Tibial nerve (tissue), 4 donors: ENCODE measurements around the gene ARHGEF16. TPM values are rescaled to one million over a fixed set of nuclear protein-coding genes. Genes with fewer than 3 reads are reported as not detected.

Experiments used
- DNase-seq, 2 donors: peaks; one replicate each; pipeline ENCODE4 v3.0.0-alpha.2; 2019; ENCODE audit warnings: low spot score in 2 of 2
- H3K27ac ChIP-seq, 4 donors: fragments of 200-600 bp; sonication (generic) in 3 of 4; one replicate each; pipeline ENCODE4 v1.5.1; 2017 to 2019; ENCODE audit warnings: mild to moderate bottlenecking in 1 of 4
- H3K27me3 ChIP-seq, 2 donors: fragments of 200-600 bp; sonication (generic) in 1 of 2; one replicate each; pipeline versions ENCODE4 v1.5.1 to v1.6.0; 2017 to 2019
- H3K36me3 ChIP-seq, 3 donors: fragments of 200-600 bp; sonication (generic); one replicate each; pipeline ENCODE4 v1.5.1; 2018 to 2019
- H3K4me1 ChIP-seq, 4 donors: fragments of 200-600 bp; sonication (generic) in 3 of 4; one replicate each; pipeline ENCODE4 v1.5.1; 2017 to 2019
- H3K4me3 ChIP-seq, 4 donors: fragments of 200-600 bp; sonication (generic) in 3 of 4; one replicate each; pipeline ENCODE4 v1.5.1; 2017 to 2019; ENCODE audit warnings: mild to moderate bottlenecking in 1 of 4, moderate library complexity in 1 of 4
- H3K9me3 ChIP-seq, 4 donors: fragments of 200-600 bp; sonication (generic) in 3 of 4; one replicate each; pipeline ENCODE4 v1.5.1; 2017 to 2019
- EP300 ChIP-seq, 2 donors: sonication (generic); formaldehyde crosslinking; IDR thresholded peaks; one replicate each; pipeline ENCODE4 v1.6.1; 2017; ENCODE audit warnings: antibody characterized with exemption in 2 of 2, mild to moderate bottlenecking in 1 of 2
- POLR2A ChIP-seq, 2 donors: fragments of 450-650 bp; IDR thresholded peaks; one replicate each; pipeline ENCODE4 v1.6.1; 2017; ENCODE audit warnings: antibody characterized with exemption in 2 of 2, mild to moderate bottlenecking in 2 of 2, moderate library complexity in 2 of 2
- WGBS, 2 donors: methylation state at CpG; one replicate each; pipeline ENCODE4 v1.1.5; 2018; 5-methylcytosine and 5-hydroxymethylcytosine counted together
- total RNA-seq, 4 donors: library from RNA; depleted of rRNA; stranded (reverse); fragments of >200 nt; gene quantifications; one replicate each; pipeline ENCODE4 v1.1.0, GENCODE V29; 2016
- TF ChIP-seq, protein P1 (sequence below), 5 experiments: fragments of 200-600 bp in 3 of 5; fragments of 450-650 bp in 2 of 5; sonication (generic) in 3 of 5; IDR thresholded peaks; one replicate each; pipeline ENCODE4 v1.5.1; 2016 to 2019; ENCODE audit warnings: antibody characterized with exemption in 5 of 5, mild to moderate bottlenecking in 3 of 5, moderate library complexity in 2 of 5

Gene ARHGEF16
- total RNA-seq, 4 donors from 2014 or later: 10.0 to 19.2 (median 17.1) TPM

DNA sequence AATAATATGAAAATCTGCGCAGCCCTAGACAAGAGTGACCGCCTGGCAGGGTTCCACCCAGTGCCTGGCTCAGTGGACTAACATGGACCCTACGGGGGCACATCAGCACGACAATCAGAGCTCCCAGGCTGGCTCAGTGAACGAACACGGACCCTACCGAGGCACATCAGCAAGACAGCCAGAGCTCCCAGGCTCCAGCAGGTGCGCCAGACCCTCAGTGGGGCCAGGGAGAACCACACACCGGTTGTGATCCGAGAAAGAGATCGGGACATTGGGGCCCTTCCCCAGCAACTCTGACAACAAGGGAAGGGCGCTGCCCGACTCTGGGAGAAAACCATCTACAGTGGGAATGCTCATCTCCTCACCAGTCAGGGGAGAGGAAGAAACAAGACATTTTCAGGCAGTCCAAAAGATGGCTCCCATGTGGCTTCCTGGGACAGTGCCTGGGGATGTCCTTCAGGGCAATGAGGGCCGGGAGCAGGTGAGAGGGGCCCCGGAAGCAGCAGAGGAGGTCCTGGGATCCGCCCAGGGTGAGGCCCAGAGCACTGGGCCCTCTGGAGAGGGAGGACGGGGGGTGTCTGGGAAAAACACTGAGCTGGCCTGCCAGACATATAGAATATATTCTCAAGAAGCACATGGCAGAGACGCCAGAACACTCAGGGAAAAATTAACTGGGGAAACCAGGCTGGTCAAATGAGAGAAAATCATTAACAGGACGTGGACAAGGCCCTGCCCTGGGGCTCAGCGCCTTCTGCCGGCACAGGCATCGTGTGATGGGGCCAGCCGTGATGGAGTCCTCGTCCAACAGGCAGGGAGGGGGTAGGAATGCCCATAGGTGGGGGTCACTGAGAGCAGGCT, 4.8 kb downstream of the ARHGEF16 start:
- peaks cover 0 to 9% of the 10 kb centered on the region in 2 donors for H3K27me3 ChIP-seq
- TF ChIP-seq, protein P1, sequence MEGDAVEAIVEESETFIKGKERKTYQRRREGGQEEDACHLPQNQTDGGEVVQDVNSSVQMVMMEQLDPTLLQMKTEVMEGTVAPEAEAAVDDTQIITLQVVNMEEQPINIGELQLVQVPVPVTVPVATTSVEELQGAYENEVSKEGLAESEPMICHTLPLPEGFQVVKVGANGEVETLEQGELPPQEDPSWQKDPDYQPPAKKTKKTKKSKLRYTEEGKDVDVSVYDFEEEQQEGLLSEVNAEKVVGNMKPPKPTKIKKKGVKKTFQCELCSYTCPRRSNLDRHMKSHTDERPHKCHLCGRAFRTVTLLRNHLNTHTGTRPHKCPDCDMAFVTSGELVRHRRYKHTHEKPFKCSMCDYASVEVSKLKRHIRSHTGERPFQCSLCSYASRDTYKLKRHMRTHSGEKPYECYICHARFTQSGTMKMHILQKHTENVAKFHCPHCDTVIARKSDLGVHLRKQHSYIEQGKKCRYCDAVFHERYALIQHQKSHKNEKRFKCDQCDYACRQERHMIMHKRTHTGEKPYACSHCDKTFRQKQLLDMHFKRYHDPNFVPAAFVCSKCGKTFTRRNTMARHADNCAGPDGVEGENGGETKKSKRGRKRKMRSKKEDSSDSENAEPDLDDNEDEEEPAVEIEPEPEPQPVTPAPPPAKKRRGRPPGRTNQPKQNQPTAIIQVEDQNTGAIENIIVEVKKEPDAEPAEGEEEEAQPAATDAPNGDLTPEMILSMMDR (IDR thresholded peaks at IDR 0.05): no peak
- TF ChIP-seq EP300 (IDR thresholded peaks at IDR 0.05) (no peak), POLR2A (IDR thresholded peaks at IDR 0.05) (no peak)
- no peak for DNase-seq
- no peaks in the 10 kb centered on the region for H3K36me3 ChIP-seq
- H3K4me3 ChIP-seq: no peak overlapping the region
- H3K4me1 ChIP-seq: peaks cover 0 to 71% (median 20%) of the 10 kb centered on the region in 4 donors
- peak overlapping the region; percentile 35 to 92 (median 84) for H3K27ac ChIP-seq
- no peaks in the 10 kb centered on the region for H3K9me3 ChIP-seq
- 82 to 83% methylated on average over 24 of the region's 24 CpGs for WGBS, 2 donors

DNA sequence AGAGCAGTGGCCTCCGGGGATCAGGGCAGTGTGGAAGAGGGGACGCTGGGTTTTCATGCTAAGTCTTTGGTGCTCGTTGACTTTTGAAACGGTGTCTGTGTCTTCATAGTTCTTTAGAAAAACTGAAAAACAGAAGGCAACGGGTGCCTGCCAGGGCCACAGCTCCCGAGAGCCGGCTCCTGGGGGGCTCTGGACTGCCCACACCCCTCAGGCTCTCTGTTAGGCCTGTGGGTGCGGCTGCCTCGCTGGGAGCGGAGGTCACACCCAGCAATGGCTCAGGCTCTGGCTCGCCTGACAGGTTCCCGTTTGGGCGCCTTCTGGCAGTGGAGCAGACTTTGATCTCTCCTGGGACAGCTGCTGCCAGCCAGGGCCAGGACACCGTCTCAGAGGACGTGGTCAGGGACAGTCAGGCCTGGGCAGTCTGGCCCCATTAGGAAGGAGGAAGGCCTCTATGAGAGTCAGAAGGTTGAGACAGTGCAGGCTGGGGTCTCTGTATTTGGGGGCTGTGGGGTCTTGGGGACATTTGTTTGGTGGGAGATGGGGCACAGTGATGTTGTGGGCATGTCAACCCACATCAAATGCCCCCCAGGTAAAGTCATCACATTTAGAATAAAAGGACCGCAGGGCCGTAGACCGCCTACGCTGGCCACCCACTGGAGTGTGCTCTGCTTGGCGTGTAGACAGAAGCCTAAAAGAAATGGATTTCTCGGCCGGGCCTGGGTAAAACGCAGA, 5.6 kb downstream of the ARHGEF16 start:
- H3K9me3 ChIP-seq: no peaks in the 10 kb centered on the region
- WGBS, 2 donors: 53 to 56% methylated on average over 23 of the region's 23 CpGs

DNA sequence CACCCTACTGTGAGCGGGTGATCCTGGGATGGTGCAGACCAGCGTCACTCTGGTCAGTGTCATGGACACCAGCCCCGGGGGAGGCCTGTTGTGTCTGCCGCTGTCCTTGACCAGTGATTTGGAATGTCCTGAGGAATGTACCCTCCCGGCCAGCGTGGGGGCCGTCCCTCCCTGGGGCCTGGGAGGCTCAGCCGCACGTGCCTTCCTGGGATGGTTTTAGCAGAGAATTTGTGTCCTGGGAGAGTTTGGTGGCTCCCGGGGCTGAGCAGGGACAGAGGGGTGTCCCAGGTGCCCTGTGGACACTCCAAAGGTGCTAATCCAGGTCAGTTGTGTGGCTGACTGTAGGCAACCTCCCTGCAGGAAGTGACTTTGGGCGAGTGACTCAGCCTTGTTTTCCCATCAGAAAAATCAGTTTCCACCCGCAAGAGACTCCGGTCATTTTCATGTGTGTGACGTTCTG, 6.2 kb downstream of the ARHGEF16 start:
- Histone ChIP-seq H3K9me3 (no peaks in the 10 kb centered on the region), H3K27me3 (no peaks in the 10 kb centered on the region), H3K4me1 (peaks cover 0 to 60% (median 16%) of the 10 kb centered on the region in 4 donors), H3K27ac (peak overlapping the region; percentile 35 to 92 (median 84)), H3K4me3 (no peak overlapping the region), H3K36me3 (no peaks in the 10 kb centered on the region)
- 36 to 76% methylated on average over 6 to 14 of the region's 14 CpGs for WGBS, 2 donors
- no peak for DNase-seq
- TF ChIP-seq POLR2A (IDR thresholded peaks at IDR 0.05) (no peak), EP300 (IDR thresholded peaks at IDR 0.05) (peak in 1 of 2 donors; percentile 13)

More for the DNA sequence above, 5.6 kb downstream of the ARHGEF16 start:
- DNase-seq: no peak
- peaks cover 0 to 64% (median 17%) of the 10 kb centered on the region in 4 donors for H3K4me1 ChIP-seq
- peak overlapping the region; percentile 35 to 92 (median 84) for H3K27ac ChIP-seq
- H3K27me3 ChIP-seq: peaks cover 0 to 5% of the 10 kb centered on the region in 2 donors
- no peak overlapping the region for H3K4me3 ChIP-seq
- TF ChIP-seq EP300 (IDR thresholded peaks at IDR 0.05) (no peak), POLR2A (IDR thresholded peaks at IDR 0.05) (no peak)
- no peaks in the 10 kb centered on the region for H3K36me3 ChIP-seq

DNA sequence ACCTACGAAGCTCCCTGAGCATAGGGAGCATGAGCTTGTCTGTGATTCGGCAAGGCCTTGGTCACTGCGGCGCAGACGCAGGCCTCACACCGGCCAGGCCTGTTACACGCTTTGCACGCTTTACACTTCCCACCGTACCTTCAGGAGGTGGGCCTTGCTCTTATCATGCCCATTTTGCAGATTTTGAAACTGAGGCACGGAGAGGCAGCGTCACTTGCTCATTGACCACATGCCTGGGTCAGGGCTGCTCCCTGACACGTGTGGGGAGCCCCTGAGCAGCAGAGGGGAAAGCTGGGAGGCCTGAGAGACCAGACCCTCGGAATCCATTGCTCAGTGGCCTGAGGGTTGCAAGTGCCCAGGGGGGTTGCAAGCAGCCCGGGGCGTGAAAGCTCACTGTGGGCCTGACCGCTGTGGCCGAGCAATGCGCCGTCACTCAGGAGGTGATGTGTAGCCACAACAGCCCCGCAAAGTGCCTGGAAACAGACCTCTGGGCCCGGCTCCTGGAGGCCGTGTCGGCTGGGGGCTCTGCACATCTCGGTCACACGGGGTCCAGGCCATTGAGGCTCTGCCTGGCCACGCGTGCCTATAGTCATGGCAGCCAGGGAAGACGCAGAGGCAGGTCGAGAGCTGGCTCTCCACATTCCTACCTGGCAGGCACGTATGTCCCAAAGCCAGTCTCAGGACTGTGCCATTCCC, 6.9 kb downstream of the ARHGEF16 start:
- H3K36me3 ChIP-seq: no peaks in the 10 kb centered on the region
- DNase-seq: no peak
- H3K27me3 ChIP-seq: no peaks in the 10 kb centered on the region
- H3K4me1 ChIP-seq: peaks cover 0 to 60% (median 14%) of the 10 kb centered on the region in 4 donors
- peak overlapping the region; percentile 35 to 92 (median 84) for H3K27ac ChIP-seq
- H3K4me3 ChIP-seq: no peak overlapping the region
- no peaks in the 10 kb centered on the region for H3K9me3 ChIP-seq
- 92 to 93% methylated on average over 18 to 30 of the region's 30 CpGs for WGBS, 2 donors
- TF ChIP-seq POLR2A (IDR thresholded peaks at IDR 0.05) (no peak), EP300 (IDR thresholded peaks at IDR 0.05) (no peak)
- TF ChIP-seq, protein P1 (IDR thresholded peaks at IDR 0.05): no peak

DNA sequence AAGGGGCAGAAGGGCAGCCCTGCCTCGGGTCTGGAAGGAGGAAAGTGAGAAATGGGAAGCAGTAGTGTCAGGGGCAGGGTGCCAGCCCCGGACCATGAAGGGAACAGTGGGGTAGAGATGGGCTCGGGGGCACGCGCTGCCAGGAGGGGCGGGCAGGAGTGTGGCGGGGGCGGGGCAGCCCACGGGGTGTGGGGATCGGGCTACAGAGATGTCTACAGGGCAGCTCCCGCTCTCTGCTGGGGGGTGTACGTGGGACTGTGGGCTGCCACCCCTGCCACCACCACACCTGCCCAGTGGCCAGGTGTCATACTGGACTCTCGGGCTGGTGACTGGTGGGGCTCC, 7.4 kb downstream of the ARHGEF16 start:
- no peak for DNase-seq
- H3K36me3 ChIP-seq: no peaks in the 10 kb centered on the region
- no peaks in the 10 kb centered on the region for H3K27me3 ChIP-seq
- no peak overlapping the region for H3K4me3 ChIP-seq
- 64 to 80% methylated on average over 12 to 13 of the region's 13 CpGs for WGBS, 2 donors
- peak overlapping the region in 2 of 4 donors; percentile 85 to 92 for H3K27ac ChIP-seq
- peaks cover 0 to 60% (median 14%) of the 10 kb centered on the region in 4 donors for H3K4me1 ChIP-seq
- H3K9me3 ChIP-seq: no peaks in the 10 kb centered on the region
- no peak for TF ChIP-seq EP300 (IDR thresholded peaks at IDR 0.05)
- no peak for TF ChIP-seq POLR2A (IDR thresholded peaks at IDR 0.05)
- TF ChIP-seq, protein P1 (IDR thresholded peaks at IDR 0.05): no peak
